NOMO-1 (cell line): ENCODE data around the gene LUZP2.

Experiments
- DNase-seq, 2 experiments: peaks; one replicate each; lab custom pipeline; 2025; ENCODE audit not compliant: unreplicated experiment in 2 of 2; lab: John Stamatoyannopoulos, UW

The LUZP2 gene

GRCh38 chr11:25065746-25066145 lies 568.9 kb downstream of the LUZP2 start:
- DNase-seq, result no peak

GRCh38 chr11:25066706-25067105 lies 569.9 kb downstream of the LUZP2 start:
- DNase-seq, result no peak

GRCh38 chr11:25068451-25068850 lies 571.6 kb downstream of the LUZP2 start:
- DNase-seq, result no peak

- DNase-seq, result no peak
Observed at GRCh38 chr11:25094085-25094802, 597.4 kb downstream of the LUZP2 start.

- DNase-seq, result no peak
Observed at GRCh38 chr11:25119416-25119815, 622.6 kb downstream of the LUZP2 start.
